ENCODE measurements around the gene NUDT16L1. TPM values are rescaled to one million over a fixed set of nuclear protein-coding genes. Genes with fewer than 3 reads are reported as not detected.

The NUDT16L1 gene
- total RNA-seq, 1 experiment from 2014 or later: 49.9 TPM

DNA sequence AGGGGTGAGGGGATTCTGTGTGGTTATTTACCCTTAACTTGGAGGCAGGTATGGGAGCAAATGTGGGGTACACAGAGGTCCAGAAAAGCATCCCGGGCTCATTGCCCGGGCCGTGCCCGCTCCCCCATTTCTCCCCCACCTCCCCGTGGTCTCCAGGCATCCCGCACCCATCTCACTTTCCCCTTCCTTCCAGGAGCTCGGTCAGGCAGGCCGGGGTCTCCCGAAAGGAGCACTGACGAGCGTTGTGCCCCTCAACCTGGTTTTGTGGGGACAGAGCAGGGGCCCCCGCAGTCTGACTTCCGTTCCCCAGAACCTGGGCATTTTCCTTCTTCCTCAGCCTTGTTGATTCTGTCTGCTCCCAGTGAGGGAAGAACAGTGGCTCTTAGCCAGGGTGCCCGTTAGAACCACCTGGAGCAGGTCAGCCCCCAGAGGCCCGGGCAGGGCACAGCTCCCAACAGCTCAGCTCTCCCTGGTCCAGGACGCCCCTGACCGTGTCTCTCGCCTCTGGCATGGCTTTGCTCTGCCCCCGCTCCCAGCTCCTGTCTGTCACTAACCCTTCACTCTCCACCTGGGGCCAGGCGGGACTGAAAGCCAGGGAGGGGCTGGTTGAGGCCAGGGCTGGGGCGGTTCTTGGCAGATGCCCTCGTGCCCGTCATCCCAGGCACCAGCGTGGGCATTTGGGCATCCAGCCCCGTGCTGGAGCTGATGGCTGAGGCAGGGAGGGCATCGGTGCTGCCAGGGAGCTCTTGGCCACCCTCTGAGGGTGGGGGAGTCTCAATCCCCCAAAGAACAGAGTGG lies 12.5 kb upstream of the NUDT16L1 start:
- H3K27ac ChIP-seq (ENCODE audit: low read length): peak overlapping the region; percentile 94

DNA sequence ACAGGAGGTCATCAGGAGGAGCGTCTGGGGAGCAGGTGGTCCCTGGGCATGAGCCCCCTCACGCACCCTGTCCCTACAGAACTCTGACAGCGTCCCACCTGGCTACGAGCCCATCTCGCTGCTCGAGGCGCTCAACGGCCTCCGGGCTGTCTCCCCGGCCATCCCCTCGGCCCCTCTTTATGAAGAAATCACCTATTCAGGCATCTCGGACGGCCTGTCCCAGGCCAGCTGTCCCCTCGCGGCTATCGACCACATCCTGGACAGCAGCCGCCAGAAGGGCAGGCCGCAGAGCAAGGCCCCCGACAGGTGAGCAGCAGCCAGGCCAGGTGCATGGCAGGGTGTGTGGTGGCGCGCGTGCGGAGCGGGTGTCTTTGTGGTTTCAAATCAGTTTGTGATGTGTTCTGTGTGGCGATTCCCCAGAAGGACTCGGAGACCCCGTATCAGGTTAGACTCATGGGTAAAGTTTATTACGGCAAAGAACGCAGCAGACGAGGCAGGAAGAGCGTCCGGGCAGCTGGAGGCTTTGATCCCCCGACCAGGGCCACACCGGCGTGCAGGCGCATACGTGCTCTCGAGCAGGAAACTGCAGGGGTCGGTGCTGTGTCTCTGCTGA lies 11.8 kb upstream of the NUDT16L1 start:
- Histone ChIP-seq H2AFZ (ENCODE audit: low read length) (no peak overlapping the region), H3F3A (ENCODE audit: low read length, unreplicated experiment) (no peaks in the 10 kb centered on the region), H3K4me3 (ENCODE audit: low read length) (no peak overlapping the region), H3K27me3 (ENCODE audit: low read length) (no peaks in the 10 kb centered on the region), H3K79me2 (ENCODE audit: low read length) (no peaks in the 10 kb centered on the region), H4K20me1 (ENCODE audit: low read length) (no peaks in the 10 kb centered on the region), H3K9me3 (ENCODE audit: low read length) (no peaks in the 10 kb centered on the region), H3K4me2 (ENCODE audit: low read length) (no peak overlapping the region), H3K9ac (ENCODE audit: low read length) (no peak overlapping the region), H3K4me1 (ENCODE audit: insufficient read depth, low read length) (peaks cover 20% of the 10 kb centered on the region), H3K36me3 (ENCODE audit: low read depth, low read length) (no peaks in the 10 kb centered on the region), H3K9me2 (replicated peaks; ENCODE audit: low read length) (no peaks in the 10 kb centered on the region), H3K27ac (ENCODE audit: low read length) (no peak overlapping the region)
- POLR2A ChIA-PET (ENCODE audit: unreplicated experiment): no interaction called here
- intact Hi-C loops (cut with micrococcal nuclease): no loop called here
- no peak for ATAC-seq
- no peak for DNase-seq
- CTCF ChIA-PET: no interaction called here
- TF ChIP-seq EZH2 (IDR thresholded peaks at IDR 0.05; ENCODE audit: low read length, unreplicated experiment): no peak
- TF ChIP-seq, protein P1, sequence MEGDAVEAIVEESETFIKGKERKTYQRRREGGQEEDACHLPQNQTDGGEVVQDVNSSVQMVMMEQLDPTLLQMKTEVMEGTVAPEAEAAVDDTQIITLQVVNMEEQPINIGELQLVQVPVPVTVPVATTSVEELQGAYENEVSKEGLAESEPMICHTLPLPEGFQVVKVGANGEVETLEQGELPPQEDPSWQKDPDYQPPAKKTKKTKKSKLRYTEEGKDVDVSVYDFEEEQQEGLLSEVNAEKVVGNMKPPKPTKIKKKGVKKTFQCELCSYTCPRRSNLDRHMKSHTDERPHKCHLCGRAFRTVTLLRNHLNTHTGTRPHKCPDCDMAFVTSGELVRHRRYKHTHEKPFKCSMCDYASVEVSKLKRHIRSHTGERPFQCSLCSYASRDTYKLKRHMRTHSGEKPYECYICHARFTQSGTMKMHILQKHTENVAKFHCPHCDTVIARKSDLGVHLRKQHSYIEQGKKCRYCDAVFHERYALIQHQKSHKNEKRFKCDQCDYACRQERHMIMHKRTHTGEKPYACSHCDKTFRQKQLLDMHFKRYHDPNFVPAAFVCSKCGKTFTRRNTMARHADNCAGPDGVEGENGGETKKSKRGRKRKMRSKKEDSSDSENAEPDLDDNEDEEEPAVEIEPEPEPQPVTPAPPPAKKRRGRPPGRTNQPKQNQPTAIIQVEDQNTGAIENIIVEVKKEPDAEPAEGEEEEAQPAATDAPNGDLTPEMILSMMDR (conservative IDR thresholded peaks at IDR 0.05; ENCODE audit: low read depth, low read length): no peak
- TF ChIP-seq EZH2phosphoT487 (IDR thresholded peaks at IDR 0.05; ENCODE audit: borderline replicate concordance, low read length): no peak
- no TSS peak for BruUV-seq (replicated peaks)

More for the DNA sequence above, 12.5 kb upstream of the NUDT16L1 start:
- Histone ChIP-seq H4K20me1 (ENCODE audit: low read length) (no peaks in the 10 kb centered on the region), H3K9ac (ENCODE audit: low read length) (peak overlapping the region; percentile 82), H3K4me1 (ENCODE audit: insufficient read depth, low read length) (peaks cover 20% of the 10 kb centered on the region), H3K4me2 (ENCODE audit: low read length) (peak overlapping the region; percentile 94), H3K79me2 (ENCODE audit: low read length) (no peaks in the 10 kb centered on the region), H3K9me2 (replicated peaks; ENCODE audit: low read length) (no peaks in the 10 kb centered on the region), H3K4me3 (ENCODE audit: low read length) (peak overlapping the region; percentile 71), H3K27me3 (ENCODE audit: low read length) (no peaks in the 10 kb centered on the region), H3K36me3 (ENCODE audit: low read depth, low read length) (no peaks in the 10 kb centered on the region), H2AFZ (ENCODE audit: low read length) (peak overlapping the region; percentile 89), H3F3A (ENCODE audit: low read length, unreplicated experiment) (no peaks in the 10 kb centered on the region), H3K9me3 (ENCODE audit: low read length) (no peaks in the 10 kb centered on the region)
- ATAC-seq (no peak), DNase-seq (no peak)
- ChIA-PET POLR2A (ENCODE audit: unreplicated experiment) (no interaction called here), CTCF (no interaction called here)
- TF ChIP-seq EZH2phosphoT487 (IDR thresholded peaks at IDR 0.05; ENCODE audit: borderline replicate concordance, low read length): no peak
- intact Hi-C loops (cut with micrococcal nuclease): no loop called here
- BruUV-seq (replicated peaks): TSS peak; percentile 38

DNA sequence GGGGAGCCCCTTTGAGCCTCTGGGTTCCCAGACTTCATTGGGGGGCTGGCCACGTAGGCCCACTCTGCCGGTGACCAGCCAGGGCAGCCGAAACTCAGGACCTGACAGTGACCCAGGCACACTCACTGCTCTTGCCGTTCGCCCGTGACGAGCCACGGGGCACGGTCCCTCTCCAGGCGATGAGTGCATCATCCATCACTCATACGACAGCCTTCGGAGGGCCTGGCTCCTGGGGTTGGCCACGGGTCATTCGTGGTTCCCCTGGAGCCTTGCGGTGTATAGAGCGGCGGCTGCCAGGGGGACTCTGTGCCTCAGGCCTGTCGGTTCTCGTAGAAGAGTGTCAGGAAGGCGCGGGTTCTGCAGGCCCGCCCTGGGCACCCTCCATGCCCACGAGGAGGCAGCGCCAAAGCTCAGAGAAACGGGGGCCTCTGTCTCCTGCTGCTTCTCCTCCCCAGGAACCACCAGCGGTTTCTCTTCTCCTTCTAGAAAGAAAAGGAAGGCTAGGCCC lies 11.2 kb upstream of the NUDT16L1 start:
- H3K9me2 ChIP-seq (replicated peaks; ENCODE audit: low read length): no peaks in the 10 kb centered on the region
- ChIA-PET CTCF (no interaction called here), POLR2A (ENCODE audit: unreplicated experiment) (no interaction called here)
- no peaks in the 10 kb centered on the region for H3K9me3 ChIP-seq (ENCODE audit: low read length)
- ATAC-seq: no peak
- no peak for DNase-seq
- H2AFZ ChIP-seq (ENCODE audit: low read length): no peak overlapping the region
- no peak overlapping the region for H3K4me3 ChIP-seq (ENCODE audit: low read length)
- H3K4me1 ChIP-seq (ENCODE audit: insufficient read depth, low read length): peaks cover 20% of the 10 kb centered on the region
- H3K27ac ChIP-seq (ENCODE audit: low read length): no peak overlapping the region
- no peak for TF ChIP-seq EZH2phosphoT487 (IDR thresholded peaks at IDR 0.05; ENCODE audit: borderline replicate concordance, low read length)
- no peak for TF ChIP-seq EZH2 (IDR thresholded peaks at IDR 0.05; ENCODE audit: low read length, unreplicated experiment)
- TF ChIP-seq, protein P1 (conservative IDR thresholded peaks at IDR 0.05; ENCODE audit: low read depth, low read length): no peak
- no peaks in the 10 kb centered on the region for H3K27me3 ChIP-seq (ENCODE audit: low read length)
- no peaks in the 10 kb centered on the region for H3K36me3 ChIP-seq (ENCODE audit: low read depth, low read length)
- BruUV-seq (replicated peaks): no TSS peak
- H3F3A ChIP-seq (ENCODE audit: low read length, unreplicated experiment): no peaks in the 10 kb centered on the region
- H3K9ac ChIP-seq (ENCODE audit: low read length): no peak overlapping the region
- no peaks in the 10 kb centered on the region for H3K79me2 ChIP-seq (ENCODE audit: low read length)
- no peaks in the 10 kb centered on the region for H4K20me1 ChIP-seq (ENCODE audit: low read length)
- no peak overlapping the region for H3K4me2 ChIP-seq (ENCODE audit: low read length)
- intact Hi-C loops (cut with micrococcal nuclease): no loop called here

Measured in PC-3 (cell line).